COLO668 (cell line): ENCODE data around the gene CCM2L.

Experiments used
- DNase-seq: peaks from one replicate; lab custom pipeline; 2025; ENCODE audit not compliant: unreplicated experiment; lab: John Stamatoyannopoulos, UW

Gene CCM2L

DNA sequence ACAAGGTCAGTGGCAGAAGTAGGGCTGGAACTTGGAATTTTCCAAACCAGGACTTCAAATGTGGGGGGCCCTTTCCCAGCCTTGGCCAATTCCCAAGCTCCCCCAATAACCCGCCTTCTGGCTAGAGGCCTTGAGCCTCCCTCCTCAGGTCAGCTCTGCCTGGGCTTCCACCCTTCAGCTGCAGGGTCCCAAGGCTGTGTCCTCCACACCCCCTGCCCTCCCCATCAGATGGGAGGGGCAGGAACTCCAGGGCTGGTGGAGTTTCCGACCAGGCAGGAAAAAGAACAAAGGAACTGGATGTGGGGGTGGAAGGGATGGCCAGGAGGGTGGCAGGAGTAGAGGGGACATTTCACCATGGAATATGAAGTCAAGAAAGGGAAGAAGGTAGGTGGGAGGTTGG is at the start of gene CCM2L:
Gene CCM2L, plus strand, starts transcription at position 338 of the 400 bp plus-strand sequence. Its CDS starts 17 bp downstream, at position 355.
- no peak for DNase-seq

DNA sequence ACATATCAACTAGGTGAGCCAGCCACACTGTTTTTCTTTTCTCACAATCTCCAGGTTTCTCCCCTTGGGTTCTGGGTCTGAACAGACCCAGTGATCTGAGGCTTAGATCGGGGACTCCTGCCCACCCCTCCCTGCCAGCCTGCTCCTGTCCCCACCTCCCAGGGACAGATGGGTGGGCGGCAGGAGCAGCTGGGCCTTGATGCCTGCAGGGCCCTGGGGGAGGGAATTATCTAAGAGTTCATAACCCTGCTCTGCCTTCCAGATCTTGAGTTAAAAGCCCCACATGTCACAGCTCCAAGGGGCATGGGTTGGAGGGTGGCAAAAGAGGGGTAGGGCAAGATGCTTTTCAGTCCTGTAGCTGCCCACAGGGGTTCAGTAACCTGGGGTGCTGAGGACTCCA is 47.5 kb upstream of the CCM2L start:
- DNase-seq, result no peak

DNA sequence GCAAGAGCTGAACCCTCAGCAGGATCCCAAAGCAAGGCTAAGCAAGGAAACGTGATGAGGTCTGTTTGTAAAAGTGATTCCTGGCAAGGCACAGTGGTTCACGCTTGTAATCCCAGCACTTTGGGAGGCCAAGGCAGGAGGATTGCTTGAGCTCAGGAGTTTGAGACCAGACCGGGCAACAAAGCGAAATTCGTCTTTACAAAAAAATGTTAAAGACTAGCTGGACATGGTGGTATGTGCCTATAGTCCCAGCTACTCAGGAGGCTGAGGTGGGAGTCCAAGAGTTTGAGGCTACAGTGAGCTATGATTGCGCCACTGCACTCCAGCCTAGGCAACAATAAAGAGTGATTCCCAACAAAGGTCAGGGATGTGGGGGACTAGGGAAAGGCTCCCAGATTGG is 46.3 kb upstream of the CCM2L start:
- DNase-seq, result no peak

DNA sequence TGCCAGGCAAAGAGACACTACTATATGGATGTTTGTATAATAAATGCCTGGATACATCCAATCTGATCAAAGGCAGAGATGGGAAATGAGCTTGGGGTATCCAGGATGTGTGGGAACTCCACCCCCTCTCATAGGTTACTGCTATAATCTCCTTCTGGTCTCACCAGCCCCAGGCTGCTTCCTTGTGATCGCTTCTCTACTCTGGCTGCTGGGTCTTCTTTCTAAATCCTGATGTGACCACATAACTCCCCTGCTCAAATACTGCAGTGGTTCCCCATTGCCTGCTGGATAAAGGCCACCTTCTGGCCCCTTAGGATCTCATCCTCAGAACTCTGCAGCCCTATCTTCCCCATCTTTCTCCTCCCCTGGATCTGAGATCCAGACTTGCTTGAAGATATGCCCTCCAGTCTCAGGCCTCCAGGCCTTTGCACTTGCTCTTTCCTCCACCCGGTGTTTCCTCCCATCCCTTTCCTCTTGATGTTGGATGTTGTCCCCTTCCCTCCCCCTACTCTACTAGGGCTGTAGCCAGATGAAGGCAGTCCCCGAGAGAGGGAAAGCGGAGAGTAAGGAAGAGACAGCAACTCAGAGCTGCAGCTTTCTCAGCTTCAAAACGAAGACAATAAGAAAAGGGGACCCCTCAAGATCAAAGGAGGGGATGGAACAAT is 43.1 kb upstream of the CCM2L start:
- DNase-seq, result no peak

DNA sequence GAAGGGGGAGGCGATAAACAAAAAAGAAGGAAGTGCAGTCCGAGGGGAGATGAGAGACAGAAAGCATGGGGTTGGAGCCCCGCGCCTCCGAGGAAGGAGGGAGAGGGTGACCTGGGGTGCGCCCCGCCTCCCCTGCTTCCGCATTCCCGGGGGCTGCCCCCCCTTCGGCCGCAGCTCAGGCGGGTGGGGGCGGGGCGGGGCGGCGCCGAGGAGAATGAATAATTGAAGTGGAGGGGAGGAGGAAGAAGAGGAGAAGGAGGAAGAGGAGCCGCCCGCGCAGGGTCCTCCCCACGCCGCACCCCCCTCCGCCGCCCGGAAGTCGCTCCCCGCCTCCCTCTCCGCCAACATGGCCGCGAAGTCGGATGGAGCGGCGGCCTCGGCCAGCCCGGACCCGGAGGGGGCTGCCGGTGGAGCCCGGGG is 42.4 kb upstream of the CCM2L start, which contains the start of gene XKR7:
Gene XKR7, plus strand, starts transcription at position 322 of the 420 bp plus-strand sequence. Its CDS starts 25 bp downstream, at position 347.
- peak; percentile 77 for DNase-seq

GRCh38 chr20:31968291-31969126 is 41.7 kb upstream of the CCM2L start:
- DNase-seq, result peak; percentile 57

DNA sequence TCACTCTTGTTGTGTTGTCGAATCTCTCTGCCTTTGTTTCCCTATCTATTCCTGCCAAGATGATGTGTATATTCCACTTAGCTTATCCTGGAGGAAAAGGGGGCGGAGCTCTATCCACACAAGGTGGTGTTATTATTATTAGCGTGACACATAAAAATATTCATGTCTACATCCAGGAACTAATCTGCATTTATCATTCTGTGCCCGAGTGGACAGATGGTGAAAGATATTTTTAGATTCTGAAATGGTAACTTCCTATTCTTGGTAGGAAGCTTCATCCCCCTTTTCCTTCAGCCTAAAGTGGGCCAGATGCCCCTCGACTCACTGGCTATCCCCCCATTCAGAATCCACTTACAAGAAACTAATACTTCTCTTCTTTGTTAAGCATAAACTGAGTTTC is 40.2 kb upstream of the CCM2L start:
- DNase-seq, result no peak

- no peak for DNase-seq
Observed at GRCh38 chr20:31972471-31973021, 37.7 kb upstream of the CCM2L start.

DNA sequence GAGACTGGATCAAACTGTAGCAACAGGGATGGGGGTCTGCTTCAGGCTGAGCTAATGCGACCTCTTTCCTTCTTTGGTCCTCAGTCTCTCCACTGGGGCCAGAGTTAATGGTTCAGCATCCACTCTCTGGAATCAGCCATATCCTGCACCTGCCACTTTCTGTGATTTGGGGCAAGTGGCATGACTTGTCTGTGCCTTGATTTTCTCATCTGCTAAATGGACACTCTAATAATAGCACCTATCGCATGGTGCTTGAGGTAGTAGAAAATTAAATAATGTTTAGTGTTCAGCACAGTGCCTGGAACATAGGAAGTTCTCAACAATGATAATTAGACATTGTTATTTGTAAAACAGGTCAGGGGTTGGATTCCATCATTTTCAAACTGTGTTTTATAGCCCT is 35.9 kb upstream of the CCM2L start:
- DNase-seq, result no peak

GRCh38 chr20:31974951-31975487 is 35.2 kb upstream of the CCM2L start:
- no peak for DNase-seq

- no peak for DNase-seq
Observed at GRCh38 chr20:31975874-31976273, 34.4 kb upstream of the CCM2L start.

- DNase-seq, result no peak
Observed at GRCh38 chr20:31977080-31977479, 33.2 kb upstream of the CCM2L start.

- no peak for DNase-seq
Observed at GRCh38 chr20:31979713-31980426, 30.4 kb upstream of the CCM2L start.

DNA sequence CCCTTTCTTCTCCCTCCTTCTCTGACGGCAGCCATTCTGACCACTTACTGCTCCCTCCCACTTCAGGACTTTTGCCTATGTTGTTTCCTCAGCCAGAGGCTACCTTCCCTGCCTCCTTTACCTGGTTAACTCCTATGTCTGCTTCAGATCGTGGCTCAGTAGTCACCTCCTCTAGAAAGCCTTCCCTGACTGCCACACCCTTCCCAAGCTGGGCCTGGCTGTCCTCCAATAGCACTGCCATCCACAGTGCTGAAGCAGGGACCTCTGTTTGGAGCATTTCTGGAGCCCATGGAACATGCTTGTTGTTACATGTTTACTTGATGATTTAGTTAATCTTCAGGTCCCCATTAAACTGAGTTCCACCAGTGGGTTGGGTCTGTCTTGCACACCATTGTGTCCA is 28.5 kb upstream of the CCM2L start:
- no peak for DNase-seq

DNA sequence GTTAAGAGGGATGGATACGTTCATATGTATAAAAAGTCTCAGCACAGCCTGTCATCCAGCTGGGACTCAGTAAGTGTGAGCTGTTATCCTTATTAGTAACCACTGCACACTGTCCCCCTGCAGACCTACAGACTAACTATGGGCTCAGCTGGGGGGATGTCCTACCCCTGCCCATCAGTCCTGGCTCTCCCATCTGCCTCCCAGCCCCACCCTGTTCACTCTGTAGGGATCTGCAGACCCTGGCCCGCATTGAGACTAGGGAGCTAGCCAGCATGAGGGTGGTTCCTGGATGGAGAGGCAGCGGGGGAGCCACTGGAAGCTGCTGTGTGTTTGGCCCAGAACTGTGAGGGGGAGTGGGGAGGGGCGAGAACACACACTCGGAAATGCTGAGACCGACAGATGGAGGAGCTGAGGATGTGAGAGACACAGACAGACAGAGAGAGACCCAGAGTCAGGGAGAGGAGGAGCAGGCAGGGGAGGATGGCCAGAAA is 25.2 kb upstream of the CCM2L start:
- no peak for DNase-seq

DNA sequence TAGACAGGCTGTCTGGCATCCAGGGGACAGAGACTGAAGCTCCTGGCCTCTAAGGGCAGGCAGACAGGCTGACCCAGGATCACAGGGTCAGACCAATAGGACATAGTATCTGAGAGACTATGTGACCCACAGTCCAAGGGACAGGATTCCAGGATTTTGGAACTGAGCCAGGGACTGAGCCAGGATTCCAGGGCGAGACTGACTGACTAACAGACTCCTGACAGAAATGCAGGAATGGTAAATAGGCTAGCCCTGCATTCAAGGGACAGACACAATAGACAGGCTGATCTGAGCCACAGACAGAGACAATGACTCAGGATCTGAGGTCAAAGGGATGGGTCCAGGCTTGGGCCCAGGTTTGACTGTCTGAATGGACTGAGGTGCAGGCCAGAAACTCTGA is 22.5 kb upstream of the CCM2L start:
- no peak for DNase-seq

- DNase-seq, result no peak
Observed at GRCh38 chr20:31988430-31989015, 21.7 kb upstream of the CCM2L start.

DNA sequence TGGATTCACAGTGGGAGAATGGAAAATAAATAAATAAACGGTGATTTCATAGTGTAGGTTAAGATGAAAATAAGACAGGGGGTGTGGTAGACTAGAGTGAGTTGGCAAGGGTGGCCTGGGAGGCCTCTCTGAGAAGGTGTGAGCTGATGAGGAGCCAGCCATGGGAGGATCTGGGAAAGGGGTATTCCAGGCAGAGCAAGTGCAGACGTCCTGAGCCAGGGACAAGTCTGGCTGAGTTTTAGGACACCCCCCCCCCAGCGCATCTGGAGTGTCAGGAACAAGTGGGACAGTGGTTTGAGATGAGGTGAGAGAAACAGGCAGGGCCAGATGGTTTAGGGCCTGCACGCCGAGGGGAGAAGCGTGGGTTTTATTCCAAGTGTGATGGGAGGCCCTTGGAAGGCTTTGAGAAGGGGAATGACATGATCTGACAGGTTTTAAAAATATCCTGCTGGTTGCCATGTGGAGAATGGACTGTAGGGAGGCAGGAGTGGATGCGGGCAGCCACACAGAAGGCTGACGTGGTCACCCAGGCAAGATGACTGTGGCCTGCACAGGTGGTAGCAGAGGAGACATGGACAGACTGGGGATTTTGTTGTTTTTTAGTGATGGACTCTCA is 21.1 kb upstream of the CCM2L start:
- no peak for DNase-seq

- DNase-seq, result no peak
Observed at GRCh38 chr20:31990641-31991338, 19.4 kb upstream of the CCM2L start.

DNA sequence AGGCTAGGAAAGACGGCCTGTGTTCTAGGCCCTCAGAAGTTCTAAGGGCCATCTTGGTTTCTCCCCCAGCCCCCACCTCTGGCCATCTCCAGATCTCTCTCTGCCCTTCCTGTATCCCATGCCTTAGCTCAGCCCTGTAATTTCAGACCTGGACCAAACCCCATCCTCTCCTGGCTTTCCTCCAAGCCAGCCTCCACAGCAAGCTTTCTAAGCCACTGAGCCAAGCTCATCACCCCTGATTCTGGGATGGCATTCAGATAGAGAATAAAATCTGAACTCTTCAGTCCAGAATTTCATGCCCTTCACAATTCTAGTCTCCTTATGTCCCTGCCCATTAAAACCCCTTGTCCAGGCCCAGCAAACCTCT is 18.9 kb upstream of the CCM2L start:
- no peak for DNase-seq
